WTC11 (cell line): ENCODE measurements around the gene APOL6. TPM values are rescaled to one million over a fixed set of nuclear protein-coding genes. Genes with fewer than 3 reads are reported as not detected.

Experiments
- ATAC-seq: fragments of 200-7000 bp; cut with Tn5 transposase; 2 replicates; pipeline ENCODE4 v1.10.0; 2021; ENCODE audit warnings: mild to moderate bottlenecking, moderate library complexity
- CTCF ChIA-PET: fragments of 300-600 bp; sonication (Branson Sonifier 250); formaldehyde crosslinking; loops from one replicate; lab custom pipeline; 2021; ENCODE audit warnings: antibody characterized with exemption; lab: Charles Lee
- POLR2A ChIA-PET: fragments of 350-600 bp; sonication (Branson Sonifier 250); formaldehyde crosslinking; loops from one replicate; lab custom pipeline; 2021; ENCODE audit warnings: antibody characterized with exemption; lab: Charles Lee
- DNase-seq: peaks from one replicate; pipeline ENCODE4 v3.0.0; 2021; ENCODE audit warnings: low spot score
- H3K27ac Mint-ChIP-seq: 2 replicates; pipeline ENCODE4 v1.8.0; 2021; ENCODE audit warnings: mixed read lengths
- H3K27me3 Mint-ChIP-seq: 2 replicates; pipeline ENCODE4 v1.8.0; 2021; ENCODE audit warnings: low read depth, mild to moderate bottlenecking, moderate library complexity, mixed read lengths
- H3K36me3 Mint-ChIP-seq: 2 replicates; pipeline ENCODE4 v1.8.0; 2021; ENCODE audit warnings: mixed read lengths
- H3K4me1 Mint-ChIP-seq: 2 replicates; pipeline ENCODE4 v1.8.0; 2022; ENCODE audit warnings: mixed read lengths
- H3K4me3 Mint-ChIP-seq: 2 replicates; pipeline ENCODE4 v1.8.0; 2021; ENCODE audit warnings: mild to moderate bottlenecking, moderate library complexity, mixed read lengths
- H3K9me3 Mint-ChIP-seq: 2 replicates; pipeline ENCODE4 v1.8.0; 2021; ENCODE audit warnings: mixed read lengths
- AFF4 ChIP-seq: sonication (generic); formaldehyde crosslinking; IDR thresholded peaks from 2 replicates; pipeline ENCODE4 v1.8.1; 2023; ENCODE audit warnings: mild to moderate bottlenecking, missing genetic modification reagents, borderline replicate concordance
- CTCF ChIP-seq: fragments of 200-600 bp; IDR thresholded peaks from 2 replicates; pipeline ENCODE4 v1.8.0; 2022; ENCODE audit warnings: antibody characterized with exemption
- GABPB1 ChIP-seq: sonication (generic); formaldehyde crosslinking; IDR thresholded peaks from 2 replicates; pipeline ENCODE4 v1.8.1; 2023; ENCODE audit warnings: mild to moderate bottlenecking, missing genetic modification reagents
- KAT7 ChIP-seq: sonication (generic); formaldehyde crosslinking; IDR thresholded peaks from 2 replicates; pipeline ENCODE4 v1.8.1; 2023; ENCODE audit warnings: missing genetic modification reagents, mild to moderate bottlenecking, borderline replicate concordance
- MLX ChIP-seq: sonication (generic); formaldehyde crosslinking; IDR thresholded peaks from 2 replicates; pipeline ENCODE4 v1.8.1; 2023; ENCODE audit warnings: mild to moderate bottlenecking, missing genetic modification reagents, moderate library complexity
- MXD4 ChIP-seq: fragments of 250-450 bp; sonication (Bioruptor Pico); IDR thresholded peaks from 2 replicates; pipeline ENCODE4 v1.8.0; 2021; ENCODE audit warnings: mild to moderate bottlenecking, moderate library complexity, borderline replicate concordance
- MYBL2 ChIP-seq: sonication (generic); formaldehyde crosslinking; IDR thresholded peaks from 2 replicates; pipeline ENCODE4 v1.8.1; 2023; ENCODE audit warnings: mild to moderate bottlenecking, moderate library complexity, missing genetic modification reagents
- NR1H2 ChIP-seq: sonication (generic); formaldehyde crosslinking; IDR thresholded peaks from 2 replicates; pipeline ENCODE4 v1.9.0; 2021; ENCODE audit warnings: mild to moderate bottlenecking, moderate library complexity, missing genetic modification reagents
- NR3C1 ChIP-seq: sonication (generic); formaldehyde crosslinking; conservative IDR thresholded peaks from 2 replicates; pipeline ENCODE4 v1.8.1; 2023; ENCODE audit warnings: low read depth, mild to moderate bottlenecking, missing genetic modification reagents
- PRRX2 ChIP-seq: fragments of 250-450 bp; sonication (Bioruptor Pico); IDR thresholded peaks from 2 replicates; pipeline ENCODE4 v1.8.0; 2021; ENCODE audit warnings: mild to moderate bottlenecking
- SP1 ChIP-seq: sonication (generic); formaldehyde crosslinking; conservative IDR thresholded peaks from 2 replicates; pipeline ENCODE4 v1.8.1; 2022; ENCODE audit warnings: missing genetic modification reagents
- TCF7 ChIP-seq: sonication (generic); formaldehyde crosslinking; IDR thresholded peaks from 2 replicates; pipeline ENCODE4 v1.8.0; 2022; ENCODE audit warnings: mild to moderate bottlenecking, low read depth, missing genetic modification reagents, moderate library complexity
- TEAD1 ChIP-seq: sonication (generic); formaldehyde crosslinking; IDR thresholded peaks from 2 replicates; pipeline ENCODE4 v1.8.0; 2022; ENCODE audit warnings: mild to moderate bottlenecking, missing genetic modification reagents
- USF2 ChIP-seq: sonication (generic); formaldehyde crosslinking; IDR thresholded peaks from 2 replicates; pipeline ENCODE4 v1.8.1; 2023; ENCODE audit warnings: mild to moderate bottlenecking, missing genetic modification reagents, moderate library complexity
- ZMAT4 ChIP-seq: fragments of 250-450 bp; sonication (Bioruptor Pico); IDR thresholded peaks from 2 replicates; pipeline ENCODE4 v1.9.0; 2021; ENCODE audit warnings: mild to moderate bottlenecking
- ZNF138 ChIP-seq: sonication (generic); formaldehyde crosslinking; conservative IDR thresholded peaks from 2 replicates; pipeline ENCODE4 v1.8.1; 2022; ENCODE audit warnings: mild to moderate bottlenecking, moderate library complexity, missing genetic modification reagents
- ZNF416 ChIP-seq: fragments of 250-450 bp; sonication (Bioruptor Pico); IDR thresholded peaks from 2 replicates; pipeline ENCODE4 v1.9.0; 2021; ENCODE audit warnings: mild to moderate bottlenecking, inconsistent platforms
- total RNA-seq: library from RNA; stranded (reverse); gene quantifications from 3 replicates; pipeline ENCODE4 v1.2.3, GENCODE V29; 2021
- TF ChIP-seq, protein P1 (sequence below): sonication (generic); formaldehyde crosslinking; IDR thresholded peaks from 2 replicates; pipeline ENCODE4 v1.8.0; 2022; ENCODE audit warnings: mild to moderate bottlenecking, missing genetic modification reagents
- TF ChIP-seq, protein P2 (sequence below): fragments of 250-450 bp; sonication (Bioruptor Pico); IDR thresholded peaks from 2 replicates; pipeline ENCODE4 v2.1.2; 2022; ENCODE audit warnings: mild to moderate bottlenecking, moderate library complexity

Gene APOL6
- total RNA-seq, 1 experiment from 2014 or later: 0.17 TPM

- Mint-ChIP-seq H3K4me1 (peaks cover 8% of the 10 kb centered on the region), H3K27ac (no peak overlapping the region), H3K27me3 (peaks cover 49% of the 10 kb centered on the region), H3K9me3 (peaks cover 28% of the 10 kb centered on the region), H3K36me3 (peaks cover 8% of the 10 kb centered on the region), H3K4me3 (no peak overlapping the region)
- ATAC-seq: no peak
- POLR2A ChIA-PET: no interaction called here
- DNase-seq: no peak
- CTCF ChIA-PET: interaction anchor here (0.5 kb wide), 1 partner anchor 42 kb away, joined by 3 read pairs; no protein-coding TSS in a partner anchor
- TF ChIP-seq GABPB1 (CRISPR knock-in tag) (no peak), KAT7 (CRISPR knock-in tag) (no peak), MLX (CRISPR knock-in tag) (no peak), CTCF (no peak), TCF7 (CRISPR knock-in tag) (no peak), NR1H2 (CRISPR knock-in tag) (no peak), PRRX2 (CRISPR knock-in tag) (no peak)
- TF ChIP-seq, protein P1, sequence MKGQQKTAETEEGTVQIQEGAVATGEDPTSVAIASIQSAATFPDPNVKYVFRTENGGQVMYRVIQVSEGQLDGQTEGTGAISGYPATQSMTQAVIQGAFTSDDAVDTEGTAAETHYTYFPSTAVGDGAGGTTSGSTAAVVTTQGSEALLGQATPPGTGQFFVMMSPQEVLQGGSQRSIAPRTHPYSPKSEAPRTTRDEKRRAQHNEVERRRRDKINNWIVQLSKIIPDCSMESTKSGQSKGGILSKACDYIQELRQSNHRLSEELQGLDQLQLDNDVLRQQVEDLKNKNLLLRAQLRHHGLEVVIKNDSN (CRISPR knock-in tag): no peak
- TF ChIP-seq, protein P2, sequence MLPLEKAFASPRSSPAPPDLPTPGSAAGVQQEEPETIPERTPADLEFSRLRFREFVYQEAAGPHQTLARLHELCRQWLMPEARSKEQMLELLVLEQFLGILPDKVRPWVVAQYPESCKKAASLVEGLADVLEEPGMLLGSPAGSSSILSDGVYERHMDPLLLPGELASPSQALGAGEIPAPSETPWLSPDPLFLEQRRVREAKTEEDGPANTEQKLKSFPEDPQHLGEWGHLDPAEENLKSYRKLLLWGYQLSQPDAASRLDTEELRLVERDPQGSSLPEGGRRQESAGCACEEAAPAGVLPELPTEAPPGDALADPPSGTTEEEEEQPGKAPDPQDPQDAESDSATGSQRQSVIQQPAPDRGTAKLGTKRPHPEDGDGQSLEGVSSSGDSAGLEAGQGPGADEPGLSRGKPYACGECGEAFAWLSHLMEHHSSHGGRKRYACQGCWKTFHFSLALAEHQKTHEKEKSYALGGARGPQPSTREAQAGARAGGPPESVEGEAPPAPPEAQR (CRISPR knock-in tag): no peak
Observed at GRCh38 chr22:35656284-35656752, 8.1 kb downstream of the APOL6 start.

GRCh38 chr22:35657571-35658312 is 9.5 kb downstream of the APOL6 start:
- no peak overlapping the region for H3K4me3 Mint-ChIP-seq
- peaks cover 7% of the 10 kb centered on the region; the same call in 1 of the 2 replicates for H3K36me3 Mint-ChIP-seq
- peaks cover 27% of the 10 kb centered on the region for H3K9me3 Mint-ChIP-seq
- H3K27ac Mint-ChIP-seq: no peak overlapping the region
- ChIA-PET CTCF (interaction anchor here (1.8 kb wide), 1 partner anchor 27 kb away, joined by 5 read pairs; no protein-coding TSS in a partner anchor), POLR2A (no interaction called here)
- TF ChIP-seq USF2 (CRISPR knock-in tag) (no peak), MYBL2 (no peak), KAT7 (CRISPR knock-in tag) (no peak), ZNF416 (CRISPR knock-in tag) (no peak), AFF4 (CRISPR knock-in tag) (no peak), PRRX2 (CRISPR knock-in tag) (no peak), TEAD1 (CRISPR knock-in tag) (no peak), ZNF138 (CRISPR knock-in tag) (no peak), ZMAT4 (CRISPR knock-in tag) (no peak), MXD4 (CRISPR knock-in tag) (no peak), NR3C1 (CRISPR knock-in tag) (no peak), SP1 (CRISPR knock-in tag) (no peak)
- ATAC-seq: no peak
- H3K27me3 Mint-ChIP-seq: peaks cover 62% of the 10 kb centered on the region
- DNase-seq: no peak
- peaks cover 23% of the 10 kb centered on the region for H3K4me1 Mint-ChIP-seq
